Omental fat pad (tissue), 4 donors: ENCODE data around the gene TACR3. TPM values are rescaled to one million over a fixed set of nuclear protein-coding genes. Genes with fewer than 3 reads are reported as not detected.
"Not testable (repeated sequence)": the region's sequence is repeated elsewhere in the genome, so short reads cannot be mapped to it uniquely, and the experiment has no call there.

Experiments
- ATAC-seq: fragments of 150-250 bp; one replicate; pipeline ENCODE4 v1.9.1; 2016; ENCODE audit warnings: mild to moderate bottlenecking, moderate library complexity; ENCODE audit not compliant: low FRiP score
- DNase-seq: peaks from one replicate; pipeline ENCODE4 v3.0.0-alpha.2; 2019; ENCODE audit warnings: low spot score
- total RNA-seq, 4 donors: library from RNA; depleted of rRNA; stranded (reverse); fragments of >200 nt; gene quantifications; one replicate each; pipeline ENCODE4 v1.1.0, GENCODE V29; 2016
- TF ChIP-seq, protein P1 (sequence below), 3 donors: fragments of 450-650 bp; IDR thresholded peaks; one replicate each; pipeline ENCODE4 v1.5.1; 2016 to 2017; ENCODE audit warnings: antibody characterized with exemption in 3 of 3, mild to moderate bottlenecking in 3 of 3, moderate library complexity in 2 of 3

TACR3 gene
- not detected for total RNA-seq

DNA sequence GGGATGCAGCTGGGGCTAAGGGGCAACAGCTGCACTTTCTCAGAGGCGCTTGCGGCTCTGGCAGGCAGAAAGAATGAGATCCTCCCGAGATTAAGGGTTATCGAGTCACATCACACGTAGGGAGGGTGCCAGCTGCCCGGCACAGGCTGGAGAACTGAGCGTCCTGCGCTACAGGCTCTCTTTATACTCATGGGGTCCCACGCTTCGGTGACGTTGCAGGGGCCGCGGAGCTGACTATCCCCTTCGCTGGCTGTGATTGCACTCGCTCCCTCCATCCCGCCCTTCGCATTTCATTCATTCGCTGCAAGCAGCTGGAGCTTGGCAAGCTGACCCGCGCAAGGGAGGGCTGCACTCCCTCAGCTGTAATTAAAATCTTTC is at the start of gene TACR3:
Gene TACR3, minus strand, starts transcription at position 156 of the 378 bp plus-strand sequence. CDS start 310 bp downstream, outside the sequence.
- TF ChIP-seq, protein P1, sequence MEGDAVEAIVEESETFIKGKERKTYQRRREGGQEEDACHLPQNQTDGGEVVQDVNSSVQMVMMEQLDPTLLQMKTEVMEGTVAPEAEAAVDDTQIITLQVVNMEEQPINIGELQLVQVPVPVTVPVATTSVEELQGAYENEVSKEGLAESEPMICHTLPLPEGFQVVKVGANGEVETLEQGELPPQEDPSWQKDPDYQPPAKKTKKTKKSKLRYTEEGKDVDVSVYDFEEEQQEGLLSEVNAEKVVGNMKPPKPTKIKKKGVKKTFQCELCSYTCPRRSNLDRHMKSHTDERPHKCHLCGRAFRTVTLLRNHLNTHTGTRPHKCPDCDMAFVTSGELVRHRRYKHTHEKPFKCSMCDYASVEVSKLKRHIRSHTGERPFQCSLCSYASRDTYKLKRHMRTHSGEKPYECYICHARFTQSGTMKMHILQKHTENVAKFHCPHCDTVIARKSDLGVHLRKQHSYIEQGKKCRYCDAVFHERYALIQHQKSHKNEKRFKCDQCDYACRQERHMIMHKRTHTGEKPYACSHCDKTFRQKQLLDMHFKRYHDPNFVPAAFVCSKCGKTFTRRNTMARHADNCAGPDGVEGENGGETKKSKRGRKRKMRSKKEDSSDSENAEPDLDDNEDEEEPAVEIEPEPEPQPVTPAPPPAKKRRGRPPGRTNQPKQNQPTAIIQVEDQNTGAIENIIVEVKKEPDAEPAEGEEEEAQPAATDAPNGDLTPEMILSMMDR (IDR thresholded peaks at IDR 0.05) = no peak
- DNase-seq = no peak
- no peak for ATAC-seq

GRCh38 chr4:103757631-103758030 is 37.8 kb upstream of the TACR3 start:
- no peak for DNase-seq
- ATAC-seq = no peak
- TF ChIP-seq, protein P1 (IDR thresholded peaks at IDR 0.05) = no peak

- no peak for DNase-seq
- no peak for ATAC-seq
- TF ChIP-seq, protein P1 (IDR thresholded peaks at IDR 0.05) = no peak
Measured at GRCh38 chr4:103756741-103757140, 37.0 kb upstream of the TACR3 start.

GRCh38 chr4:103754844-103755243 is 35.1 kb upstream of the TACR3 start:
- ATAC-seq = no peak
- TF ChIP-seq, protein P1 (IDR thresholded peaks at IDR 0.05) = no peak
- DNase-seq = no peak

DNA sequence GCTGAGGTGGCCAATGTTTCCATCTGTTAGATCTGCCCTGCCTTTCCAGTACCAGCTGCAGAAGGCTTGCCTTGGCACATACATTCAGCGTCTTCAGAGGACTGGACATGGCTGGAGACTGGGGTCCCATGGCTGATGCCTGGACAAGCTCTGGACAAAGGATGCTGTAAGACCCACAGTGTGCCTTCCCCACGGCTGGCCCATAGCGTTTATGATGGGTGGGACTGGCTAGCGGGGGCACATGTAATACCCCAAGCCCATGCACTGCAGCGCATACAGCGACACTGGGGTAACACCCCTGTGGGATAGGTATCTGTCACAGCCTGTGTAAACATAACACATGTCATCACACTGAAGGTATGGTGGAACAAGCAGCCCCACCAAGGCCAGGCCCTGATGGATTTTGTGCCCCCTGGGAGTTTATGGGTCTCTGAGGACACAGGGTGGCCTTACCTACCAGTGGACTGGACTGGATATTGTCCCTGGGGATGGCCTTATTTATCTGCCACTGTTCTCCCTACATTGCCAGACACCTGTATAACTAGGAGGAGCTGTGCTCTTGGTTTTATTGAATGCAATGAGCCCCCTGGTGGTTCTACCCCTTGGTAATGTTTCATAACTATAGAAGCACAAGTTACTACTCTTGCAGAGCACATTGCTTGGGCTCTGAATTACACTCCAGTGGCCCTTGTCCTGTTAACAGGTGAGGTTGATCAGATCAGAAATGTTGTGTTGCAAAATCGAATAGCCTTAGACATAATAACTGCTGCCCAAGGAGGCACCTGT is 34.3 kb upstream of the TACR3 start:
- no peak for ATAC-seq
- TF ChIP-seq, protein P1 (IDR thresholded peaks at IDR 0.05) = no peak
- no peak for DNase-seq

DNA sequence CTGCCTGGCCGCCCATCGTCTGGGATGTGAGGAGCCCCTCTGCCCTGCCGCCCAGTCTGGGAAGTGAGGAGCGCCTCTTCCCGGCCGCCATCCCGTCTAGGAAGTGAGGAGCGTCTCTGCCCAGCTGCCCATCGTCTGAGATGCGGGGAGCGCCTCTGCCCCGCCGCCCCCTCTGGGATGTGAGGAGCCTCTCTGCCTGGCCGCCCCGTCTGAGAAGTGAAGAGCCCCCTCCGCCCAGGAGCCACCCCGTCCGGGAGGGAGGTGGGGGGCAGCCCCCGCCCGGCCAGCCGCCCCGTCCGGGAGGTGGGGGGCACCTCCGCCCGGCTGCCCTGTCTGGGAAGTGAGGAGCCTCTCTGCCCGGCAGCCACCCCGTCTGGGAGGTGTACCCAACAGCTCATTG is 3.4 kb upstream of the TACR3 start:
- ATAC-seq, DNase-seq: not testable (repeated sequence)

DNA sequence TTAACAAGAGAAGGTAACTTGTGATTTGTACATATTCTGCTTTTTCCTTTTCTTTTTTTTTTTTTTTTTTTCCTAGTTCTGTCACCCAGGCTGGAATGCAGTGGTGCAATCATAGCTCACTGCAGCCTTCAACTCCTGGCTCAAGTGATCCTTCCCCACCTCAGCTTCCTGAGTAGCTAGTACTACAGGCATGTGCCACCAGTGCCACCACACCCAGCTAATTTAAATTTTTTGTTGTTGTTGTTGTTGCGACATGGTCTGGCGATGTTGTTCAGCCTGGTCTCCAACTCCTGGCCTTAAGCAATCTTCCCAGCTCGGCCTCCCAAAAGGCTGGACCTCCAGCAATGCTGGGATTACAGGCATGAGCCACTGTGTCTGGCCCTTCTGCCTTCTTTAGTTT is 1.5 kb upstream of the TACR3 start:
- TF ChIP-seq, protein P1 (IDR thresholded peaks at IDR 0.05) = no peak
- no peak for ATAC-seq

More for the DNA sequence above, 1.5 kb upstream of the TACR3 start:
- no peak for DNase-seq
